ENCODE data around the gene PCNX2. TPM values are rescaled to one million over a fixed set of nuclear protein-coding genes. Genes with fewer than 3 reads are reported as not detected.

Gene PCNX2
- total and polyA plus RNA-seq, 2 of the 8 experiments (the other 6 are each of a cell fraction or from before 2014, with no cell fraction given) = 46.1 to 57.6 TPM

DNA sequence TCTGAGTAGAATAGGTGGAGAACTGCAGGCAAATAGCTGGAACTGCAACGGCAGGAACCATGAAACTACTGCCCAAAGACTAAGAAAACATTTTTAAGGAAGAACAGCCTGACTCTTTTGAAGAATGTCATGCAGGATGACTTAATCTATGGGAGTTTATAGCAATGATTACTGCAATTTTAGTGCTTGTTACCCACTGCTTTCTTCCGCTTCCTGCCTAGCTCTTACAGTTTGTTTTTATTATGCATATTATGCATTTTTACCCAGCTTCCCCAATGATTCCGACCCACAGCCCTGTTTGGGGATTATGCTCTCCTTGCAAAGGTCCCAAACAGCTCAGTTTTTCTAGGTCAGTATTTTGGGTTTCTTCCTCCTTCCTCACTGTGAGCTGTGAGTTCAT, 71.2 kb downstream of the PCNX2 start:
- Histone ChIP-seq H3K27ac (ENCODE audit: low read depth, low read length) (no peak overlapping the region), H3K9me3 (ENCODE audit: insufficient read depth in 2 of 2, low read depth in 1 of 2, low read length in 1 of 2) (peaks cover 0 to 5% of the 10 kb centered on the region in 2 experiments; a peak in 1 of 4 replicates), H3K56ac (replicated peaks; ENCODE audit: insufficient read length, low read depth, low read length) (no peak overlapping the region), H3K4ac (replicated peaks; ENCODE audit: insufficient read length, low read depth, low read length) (no peak overlapping the region), H3K23me2 (ENCODE audit: low read depth, low read length) (no peaks in the 10 kb centered on the region), H2BK15ac (ENCODE audit: low read length) (no peak overlapping the region), H3K27me3 (replicated peaks in 1 of 4; ENCODE audit: control insufficient read depth in 3 of 4, extremely low read depth in 1 of 4, insufficient read depth in 3 of 4, low read length in 3 of 4) (no peaks in the 10 kb centered on the region), H3K14ac (ENCODE audit: insufficient read length) (no peak overlapping the region), H2AFZ (ENCODE audit: low read length) (no peak overlapping the region), H3K4me3 (ENCODE audit: extremely low read depth in 1 of 4, insufficient read depth in 2 of 4, low read depth in 3 of 4, low read length in 4 of 4) (no peak overlapping the region), H4K20me1 (replicated peaks in 1 of 2; ENCODE audit: control insufficient read depth in 1 of 2, insufficient read depth in 2 of 2, low read length in 2 of 2) (peaks cover 0 to 1% of the 10 kb centered on the region in 2 experiments), H3K4me2 (ENCODE audit: insufficient read depth in 1 of 2, low read depth in 2 of 2, low read length in 2 of 2) (no peak overlapping the region), H4K5ac (ENCODE audit: insufficient read length, low read depth, low read length) (no peak overlapping the region), H2BK120ac (replicated peaks; ENCODE audit: low read depth, low read length) (no peak overlapping the region), H3K23ac (ENCODE audit: insufficient read length) (no peak overlapping the region), H3K36me3 (ENCODE audit: control insufficient read depth in 2 of 4, insufficient read depth in 4 of 4, low read length in 3 of 4) (peaks cover 8 to 54% (median 33%) of the 10 kb centered on the region in 4 experiments; a peak in 7 of 8 replicates), H2BK20ac (ENCODE audit: low read length) (no peak overlapping the region), H3K79me2 (ENCODE audit: control insufficient read depth in 1 of 2, insufficient read depth in 2 of 2, low read length in 2 of 2) (no peaks in the 10 kb centered on the region), H4K8ac (ENCODE audit: extremely low read depth, insufficient read depth, low read length) (no peak overlapping the region), H2BK5ac (ENCODE audit: low read depth, low read length) (no peak overlapping the region), H3K18ac (ENCODE audit: extremely low read depth, low read length) (no peak overlapping the region), H3K9ac (replicated peaks in 1 of 4; ENCODE audit: extremely low read depth in 1 of 4, low read depth in 3 of 4, low read length in 3 of 4) (no peak overlapping the region), H3K4me1 (replicated peaks in 1 of 4; ENCODE audit: control insufficient read depth in 3 of 4, insufficient read depth in 4 of 4, low read length in 3 of 4) (no peaks in the 10 kb centered on the region), H4K91ac (replicated peaks; ENCODE audit: insufficient read length, low read length) (no peak overlapping the region), H2BK12ac (ENCODE audit: low read depth, low read length) (no peak overlapping the region), H3K79me1 (ENCODE audit: low read depth, low read length) (no peaks in the 10 kb centered on the region), H2AK5ac (ENCODE audit: low read depth, low read length) (no peak overlapping the region)
- ChIA-PET POLR2A (ENCODE audit: partially characterized antibody) (interaction anchor here (1.8 kb wide), 1 partner anchor 9 kb away, joined by 4 read pairs; no protein-coding TSS in a partner anchor), CTCF (ENCODE audit: partially characterized antibody) (interaction anchor here (1.1 kb wide), 1 partner anchor 199 kb away, joined by 3 read pairs; no protein-coding TSS in a partner anchor)
- 81% methylated on average over 3 of the region's 3 CpGs; no CpG with 5 or more reads in 1 of the 2 experiments for WGBS, 2 experiments (ENCODE audit: extremely low coverage in 1 of 2, insufficient coverage in 1 of 2, insufficient read length in 1 of 2, insufficient replicate concordance in 2 of 2, low coverage in 1 of 2, low lambda C conversion rate in 2 of 2, missing lambda C conversion rate in 1 of 2)
- no peak for FAIRE-seq
- DNase-seq (ENCODE audit: low read depth in 1 of 2, low spot score in 2 of 2) = no peak
- TF ChIP-seq TAF1 (IDR thresholded peaks at IDR 0.05; ENCODE audit: low read depth, low read length) (no peak), BRCA1 (IDR thresholded peaks at IDR 0.05; ENCODE audit: low read depth, low read length) (no peak)
